Liver (tissue), 9 donors: Measurements from ENCODE around the gene SLC19A3. TPM values are rescaled to one million over a fixed set of nuclear protein-coding genes. Genes with fewer than 3 reads are reported as not detected.
"Not testable (repeated sequence)": the region's sequence is repeated elsewhere in the genome, so short reads cannot be mapped to it uniquely, and the experiment has no call there.

Experiments
- DNase-seq: peaks from one replicate; pipeline ENCODE4 v3.0.0-alpha.2; 2017; ENCODE audit warnings: low spot score
- H3K27ac ChIP-seq, 2 donors: one replicate each; pipeline ENCODE4 v1.7.0; 2013; ENCODE audit warnings: inconsistent platforms in 2 of 2, low read length in 2 of 2, control low read depth in 1 of 2, low read depth in 1 of 2, mild to moderate bottlenecking in 1 of 2
- H3K27me3 ChIP-seq, 4 donors: one replicate each; pipeline versions ENCODE4 v1.6.1 to v1.7.0; 2013; ENCODE audit warnings: low read length in 3 of 4, inconsistent platforms in 1 of 4, mild to moderate bottlenecking in 1 of 4, moderate library complexity in 1 of 4; ENCODE audit not compliant: control insufficient read depth in 4 of 4, insufficient read depth in 4 of 4
- H3K36me3 ChIP-seq, 4 donors: one replicate each; pipeline versions ENCODE4 v1.6.1 to v1.7.0; 2013; ENCODE audit warnings: low read length in 3 of 4, mild to moderate bottlenecking in 3 of 4, low read depth in 1 of 4, moderate library complexity in 1 of 4; ENCODE audit not compliant: control insufficient read depth in 4 of 4, insufficient read depth in 3 of 4
- H3K4me1 ChIP-seq, 4 donors: one replicate each; pipeline versions ENCODE4 v1.6.1 to v1.7.0; 2013; ENCODE audit warnings: low read length in 3 of 4, mild to moderate bottlenecking in 3 of 4, moderate library complexity in 1 of 4; ENCODE audit not compliant: control insufficient read depth in 4 of 4, insufficient read depth in 4 of 4
- H3K4me3 ChIP-seq, 3 donors: one replicate each; pipeline versions ENCODE4 v1.6.1 to v1.7.0; 2013; ENCODE audit warnings: low read length in 3 of 3, control low read depth in 1 of 3, low read depth in 1 of 3, mild to moderate bottlenecking in 1 of 3
- H3K9ac ChIP-seq, 2 donors: one replicate each; pipeline ENCODE4 v1.7.0; 2013; ENCODE audit warnings: low read length in 2 of 2, mild to moderate bottlenecking in 2 of 2, moderate library complexity in 2 of 2, control low read depth in 1 of 2, low read depth in 1 of 2
- H3K9me3 ChIP-seq, 4 donors: one replicate each; pipeline versions ENCODE4 v1.6.1 to v1.7.0; 2013; ENCODE audit warnings: low read length in 3 of 4; ENCODE audit not compliant: control insufficient read depth in 4 of 4
- FOXA1 ChIP-seq: IDR thresholded peaks from 2 replicates; pipeline ENCODE4 v1.6.1; 2016; ENCODE audit warnings: antibody characterized with exemption
- FOXA2 ChIP-seq: IDR thresholded peaks from 2 replicates; pipeline ENCODE4 v1.6.1; 2016; ENCODE audit warnings: antibody characterized with exemption
- GABPA ChIP-seq, 2 donors: IDR thresholded peaks in 1 of 2; conservative IDR thresholded peaks in 1 of 2; 2 replicates each; pipeline ENCODE4 v1.6.1; 2016; ENCODE audit warnings: antibody characterized with exemption in 2 of 2, mild to moderate bottlenecking in 1 of 2, moderate library complexity in 1 of 2
- HNF4A ChIP-seq, 2 donors: conservative IDR thresholded peaks; 2 replicates each; pipeline ENCODE4 v1.6.1; 2016; ENCODE audit warnings: antibody characterized with exemption in 2 of 2, mild to moderate bottlenecking in 2 of 2
- HNF4G ChIP-seq: IDR thresholded peaks from 2 replicates; pipeline ENCODE4 v1.6.1; 2016; ENCODE audit warnings: antibody characterized with exemption
- JUND ChIP-seq, 2 donors: IDR thresholded peaks; 2 replicates each; pipeline ENCODE4 v1.6.1; 2016; ENCODE audit warnings: antibody characterized with exemption in 2 of 2
- NR2F2 ChIP-seq: IDR thresholded peaks from 2 replicates; pipeline ENCODE4 v1.6.1; 2016; ENCODE audit warnings: antibody characterized with exemption
- RAD21 ChIP-seq, 2 donors: IDR thresholded peaks; 2 replicates each; pipeline ENCODE4 v1.6.1; 2016; ENCODE audit warnings: antibody characterized with exemption in 2 of 2, mild to moderate bottlenecking in 2 of 2
- REST ChIP-seq: IDR thresholded peaks from 2 replicates; pipeline ENCODE4 v1.6.1; 2016; ENCODE audit warnings: antibody characterized with exemption, mild to moderate bottlenecking
- RXRA ChIP-seq, 2 donors: IDR thresholded peaks; 2 replicates each; pipeline ENCODE4 v1.6.1; 2017 to 2018; ENCODE audit warnings: antibody characterized with exemption in 2 of 2, mild to moderate bottlenecking in 1 of 2
- SP1 ChIP-seq: IDR thresholded peaks from 2 replicates; pipeline ENCODE4 v1.6.1; 2018; ENCODE audit warnings: antibody characterized with exemption, mild to moderate bottlenecking
- TAF1 ChIP-seq: conservative IDR thresholded peaks from 2 replicates; pipeline ENCODE4 v1.6.1; 2016; ENCODE audit warnings: antibody characterized with exemption, mild to moderate bottlenecking
- ZBTB33 ChIP-seq: IDR thresholded peaks from 2 replicates; pipeline ENCODE4 v1.6.1; 2016; ENCODE audit warnings: antibody characterized with exemption
- WGBS: extraction: QIAGEN DNeasy Blood & Tissue Kit; methylation state at CpG from one replicate; pipeline ENCODE4 v1.1.7; 2013; 5-methylcytosine and 5-hydroxymethylcytosine counted together
- polyA plus RNA-seq, 2 donors: library from polyadenylated mRNA; stranded (reverse) in 1 of 2; unstranded in 1 of 2; fragments of 200-250 nt in 1 of 2; fragments of >200 nt in 1 of 2; fragmentation: Nextera tagmentation in 1 of 2; extraction: Ambion mirVana in 1 of 2; gene quantifications; one replicate each; pipeline versions ENCODE4 v1.2.1 to v1.2.3, GENCODE V29; 2013 to 2015
- total RNA-seq, 2 donors: library from RNA; depleted of rRNA; stranded (reverse); fragments of >200 nt; gene quantifications; one replicate each; pipeline ENCODE4 v1.2.3, GENCODE V29; 2014
- TF ChIP-seq, protein P1 (sequence below): IDR thresholded peaks from 2 replicates; pipeline ENCODE4 v1.6.1; 2016; ENCODE audit warnings: antibody characterized with exemption
- TF ChIP-seq, protein P2 (sequence below): fragments of 150-350 bp; IDR thresholded peaks from 2 replicates; pipeline ENCODE4 v1.5.1; 2017; ENCODE audit warnings: improper control_type of control experiment, low read depth, low read length; ENCODE audit not compliant: missing input control
- donor health status: healthy.
- donor health status: healthy.
- donor health status: healthy.
- donor health status: healthy.
- donor health status: healthy.

SLC19A3 gene
- total and polyA plus RNA-seq, 4 donors: 4.2 to 12.9 (median 8.4) TPM

DNA sequence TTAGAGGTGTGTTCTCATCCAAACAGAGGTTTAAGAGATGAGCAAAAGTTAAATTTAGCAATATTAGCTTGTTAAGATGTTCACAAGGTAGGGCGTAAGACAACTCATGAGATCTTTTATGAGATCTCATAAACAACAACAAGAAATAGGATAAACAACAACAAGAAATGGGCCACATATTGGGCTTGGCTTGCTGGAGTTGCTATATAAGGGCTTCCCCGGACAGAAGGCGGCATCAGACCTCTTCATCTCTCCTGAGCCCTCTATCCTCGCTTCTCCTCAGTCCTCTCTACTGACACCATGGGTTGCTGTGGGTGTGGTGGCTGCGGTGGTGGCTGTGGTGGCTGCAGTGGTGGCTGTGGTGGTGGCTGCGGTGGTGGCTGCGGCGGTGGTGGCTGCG lies 27.8 kb upstream of the SLC19A3 start, which contains the start of gene SCYGR8:
Gene SCYGR8, plus strand, starts transcription at position 301 of the 400 bp plus-strand sequence. Its CDS starts 0 bp downstream, at position 301.
- Histone ChIP-seq H3K9ac (no peak within 1 kb of the TSS), H3K4me1 (no peaks in the 10 kb centered on the region), H3K27me3 (no peaks in the 10 kb centered on the region), H3K4me3 (no peak within 1 kb of the TSS), H3K36me3 (no peaks in the 10 kb centered on the region), H3K27ac (no peak within 1 kb of the TSS), H3K9me3 (no peaks in the 10 kb centered on the region)
- 96% methylated on average over 5 of the region's 9 CpGs for WGBS
- no peak for TF ChIP-seq GABPA (IDR thresholded peaks at IDR 0.05 in 1 of 2, conservative IDR thresholded peaks at IDR 0.05 in 1 of 2)
- TF ChIP-seq HNF4A (conservative IDR thresholded peaks at IDR 0.05): no peak
- TF ChIP-seq, protein P1, sequence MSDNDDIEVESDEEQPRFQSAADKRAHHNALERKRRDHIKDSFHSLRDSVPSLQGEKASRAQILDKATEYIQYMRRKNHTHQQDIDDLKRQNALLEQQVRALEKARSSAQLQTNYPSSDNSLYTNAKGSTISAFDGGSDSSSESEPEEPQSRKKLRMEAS: no peak
- no peak for TF ChIP-seq FOXA2
- TF ChIP-seq HNF4G: no peak
- no peak for TF ChIP-seq TAF1
- TF ChIP-seq SP1: no peak
- TF ChIP-seq REST: no peak
- TF ChIP-seq, protein P2, sequence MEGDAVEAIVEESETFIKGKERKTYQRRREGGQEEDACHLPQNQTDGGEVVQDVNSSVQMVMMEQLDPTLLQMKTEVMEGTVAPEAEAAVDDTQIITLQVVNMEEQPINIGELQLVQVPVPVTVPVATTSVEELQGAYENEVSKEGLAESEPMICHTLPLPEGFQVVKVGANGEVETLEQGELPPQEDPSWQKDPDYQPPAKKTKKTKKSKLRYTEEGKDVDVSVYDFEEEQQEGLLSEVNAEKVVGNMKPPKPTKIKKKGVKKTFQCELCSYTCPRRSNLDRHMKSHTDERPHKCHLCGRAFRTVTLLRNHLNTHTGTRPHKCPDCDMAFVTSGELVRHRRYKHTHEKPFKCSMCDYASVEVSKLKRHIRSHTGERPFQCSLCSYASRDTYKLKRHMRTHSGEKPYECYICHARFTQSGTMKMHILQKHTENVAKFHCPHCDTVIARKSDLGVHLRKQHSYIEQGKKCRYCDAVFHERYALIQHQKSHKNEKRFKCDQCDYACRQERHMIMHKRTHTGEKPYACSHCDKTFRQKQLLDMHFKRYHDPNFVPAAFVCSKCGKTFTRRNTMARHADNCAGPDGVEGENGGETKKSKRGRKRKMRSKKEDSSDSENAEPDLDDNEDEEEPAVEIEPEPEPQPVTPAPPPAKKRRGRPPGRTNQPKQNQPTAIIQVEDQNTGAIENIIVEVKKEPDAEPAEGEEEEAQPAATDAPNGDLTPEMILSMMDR: no peak
- TF ChIP-seq NR2F2: no peak
- no peak for TF ChIP-seq ZBTB33
- no peak for TF ChIP-seq FOXA1
- no peak for TF ChIP-seq RAD21 (IDR thresholded peaks at IDR 0.05)
- TF ChIP-seq RXRA (IDR thresholded peaks at IDR 0.05): no peak
- no peak for TF ChIP-seq JUND (IDR thresholded peaks at IDR 0.05)
- DNase-seq: no peak

DNA sequence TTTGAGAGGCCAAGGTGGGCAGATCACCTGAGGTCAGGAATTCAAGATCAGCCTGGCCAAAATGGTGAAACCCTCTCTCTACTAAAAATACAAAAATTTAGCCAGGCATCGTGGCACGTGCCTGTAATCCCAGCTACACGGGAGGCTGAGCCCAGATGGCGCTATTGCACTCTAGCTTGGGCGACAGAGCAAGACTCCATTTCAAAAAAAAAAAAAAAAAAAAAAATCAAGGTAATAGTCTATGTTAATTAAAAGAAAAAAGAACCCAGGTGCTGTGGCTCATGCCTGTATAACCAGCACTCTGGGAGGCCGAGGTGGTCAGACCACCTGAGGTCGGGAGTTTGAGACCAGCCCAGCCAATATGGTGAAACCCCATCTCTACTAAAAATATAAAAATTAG lies 22.9 kb upstream of the SLC19A3 start:
- not testable (repeated sequence) for H3K36me3 ChIP-seq, H3K4me1 ChIP-seq, H3K9ac ChIP-seq, H3K27me3 ChIP-seq, DNase-seq, H3K9me3 ChIP-seq, H3K4me3 ChIP-seq, H3K27ac ChIP-seq
- 74% methylated on average over 7 of the region's 7 CpGs for WGBS
